ENCODE measurements around the gene FAM98B.

GRCh38 chr15:38507570-38507969 is 53.6 kb downstream of the FAM98B start:
- no peak for TF ChIP-seq POLR2A (IDR thresholded peaks at IDR 0.05)
- no peak for TF ChIP-seq CTCF (IDR thresholded peaks at IDR 0.05)

Measured in body of pancreas (tissue), 4 donors.